Measurements from ENCODE around the gene CCL25.

DNA sequence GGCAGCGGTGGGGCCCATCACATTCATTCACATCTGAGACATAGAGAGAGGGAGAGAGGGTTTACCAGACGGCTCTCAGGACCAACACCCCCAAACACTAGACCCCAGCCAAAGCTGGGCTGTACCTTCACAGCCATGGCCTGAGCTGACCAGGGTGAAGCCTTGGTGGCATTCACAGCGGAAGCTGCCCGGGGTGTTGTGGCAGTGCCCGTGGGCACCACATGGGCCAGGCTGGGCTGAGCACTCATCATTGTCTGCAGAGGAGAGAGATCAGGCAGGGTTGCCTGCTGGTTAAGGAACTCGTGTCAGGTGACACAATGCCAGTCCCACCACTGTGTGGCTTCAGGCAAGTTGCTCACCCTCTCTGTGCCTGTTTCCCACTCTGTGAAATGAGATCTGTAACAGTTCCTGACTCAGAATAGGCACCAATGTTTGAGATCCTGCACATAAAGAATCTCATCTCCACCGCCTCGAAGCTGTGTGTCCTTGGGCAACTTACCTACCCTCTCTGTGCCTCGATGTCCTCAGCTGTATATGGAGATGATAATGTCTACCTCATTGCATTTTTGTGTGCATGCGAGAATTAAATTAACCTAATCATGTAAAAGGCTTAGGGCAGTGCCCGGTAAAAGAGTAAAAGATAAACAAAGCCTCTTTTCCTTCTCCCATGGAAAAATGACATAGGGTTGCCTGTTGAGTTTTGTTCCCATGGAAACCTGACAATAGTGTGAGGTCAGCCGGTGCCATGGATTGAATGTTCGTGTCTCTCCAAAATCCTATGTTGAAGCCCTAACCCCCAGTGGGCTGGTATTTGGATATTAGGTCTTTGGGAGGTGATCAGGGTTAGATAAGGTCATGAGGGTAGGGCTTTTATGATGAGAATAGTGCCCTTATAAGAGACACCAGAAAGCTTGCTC lies 22.9 kb downstream of the CCL25 start:
- TF ChIP-seq, protein P1, sequence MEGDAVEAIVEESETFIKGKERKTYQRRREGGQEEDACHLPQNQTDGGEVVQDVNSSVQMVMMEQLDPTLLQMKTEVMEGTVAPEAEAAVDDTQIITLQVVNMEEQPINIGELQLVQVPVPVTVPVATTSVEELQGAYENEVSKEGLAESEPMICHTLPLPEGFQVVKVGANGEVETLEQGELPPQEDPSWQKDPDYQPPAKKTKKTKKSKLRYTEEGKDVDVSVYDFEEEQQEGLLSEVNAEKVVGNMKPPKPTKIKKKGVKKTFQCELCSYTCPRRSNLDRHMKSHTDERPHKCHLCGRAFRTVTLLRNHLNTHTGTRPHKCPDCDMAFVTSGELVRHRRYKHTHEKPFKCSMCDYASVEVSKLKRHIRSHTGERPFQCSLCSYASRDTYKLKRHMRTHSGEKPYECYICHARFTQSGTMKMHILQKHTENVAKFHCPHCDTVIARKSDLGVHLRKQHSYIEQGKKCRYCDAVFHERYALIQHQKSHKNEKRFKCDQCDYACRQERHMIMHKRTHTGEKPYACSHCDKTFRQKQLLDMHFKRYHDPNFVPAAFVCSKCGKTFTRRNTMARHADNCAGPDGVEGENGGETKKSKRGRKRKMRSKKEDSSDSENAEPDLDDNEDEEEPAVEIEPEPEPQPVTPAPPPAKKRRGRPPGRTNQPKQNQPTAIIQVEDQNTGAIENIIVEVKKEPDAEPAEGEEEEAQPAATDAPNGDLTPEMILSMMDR (IDR thresholded peaks at IDR 0.05 in 8 of 11, conservative IDR thresholded peaks at IDR 0.05 in 3 of 11), result no peak
- TF ChIP-seq POLR2AphosphoS5 (IDR thresholded peaks at IDR 0.05), result no peak
